Vagina (tissue), 2 donors: Measurements from ENCODE around the gene GCH1.

ENCODE experiments used
- CTCF ChIP-seq, 3 experiments: fragments of 450-650 bp in 2 of 3; fragments of 200-600 bp in 1 of 3; sonication (generic) in 1 of 3; IDR thresholded peaks; one replicate each; pipeline ENCODE4 v1.5.1; 2017 to 2019; ENCODE audit warnings: antibody characterized with exemption in 3 of 3, mild to moderate bottlenecking in 2 of 3, moderate library complexity in 2 of 3
- POLR2A ChIP-seq, 2 donors: fragments of 450-650 bp; IDR thresholded peaks; one replicate each; pipeline ENCODE4 v1.6.1; 2017; ENCODE audit warnings: antibody characterized with exemption in 2 of 2, mild to moderate bottlenecking in 2 of 2, moderate library complexity in 2 of 2

- no peak for TF ChIP-seq CTCF (IDR thresholded peaks at IDR 0.05)
- TF ChIP-seq POLR2A (IDR thresholded peaks at IDR 0.05), result no peak
These were observed 49.3 kb downstream of the GCH1 start for GRCh38 chr14:54853339-54853738.
